Body of pancreas (tissue), 4 donors: ENCODE measurements around the gene ITGA1. TPM values are rescaled to one million over a fixed set of nuclear protein-coding genes. Genes with fewer than 3 reads are reported as not detected.

Experiments used
- ATAC-seq: fragments of 150-250 bp; one replicate; pipeline ENCODE4 v1.9.1; 2016
- DNase-seq, 4 donors: peaks; one replicate each; pipeline ENCODE4 v3.0.0-alpha.2; 2019
- H3K27ac ChIP-seq, 4 donors: fragments of 200-600 bp; sonication (generic); 1 replicate in 3 of 4; 2 replicates in 1 of 4; pipeline versions ENCODE4 v1.5.1 to v1.6.1; 2016 to 2019; ENCODE audit warnings: mild to moderate bottlenecking in 1 of 4, mixed read lengths in 1 of 4, moderate library complexity in 1 of 4
- H3K27me3 ChIP-seq, 2 donors: fragments of 200-600 bp; sonication (generic); one replicate each; pipeline ENCODE4 v1.6.0; 2016; ENCODE audit warnings: mild to moderate bottlenecking in 1 of 2
- H3K36me3 ChIP-seq, 2 donors: fragments of 200-600 bp; sonication (generic); replicated peaks in 1 of 2; 2 replicates each; pipeline ENCODE4 v1.5.1; 2016; ENCODE audit warnings: low read depth in 2 of 2; ENCODE audit not compliant: insufficient read depth in 1 of 2
- H3K4me1 ChIP-seq: fragments of 200-600 bp; sonication (generic); one replicate; pipeline ENCODE4 v1.6.0; 2016
- H3K4me3 ChIP-seq, 2 donors: fragments of 200-600 bp; sonication (generic); 1 replicate in 1 of 2; 2 replicates in 1 of 2; pipeline ENCODE4 v1.5.1; 2016 to 2019
- H3K9me3 ChIP-seq, 3 donors: fragments of 200-600 bp; sonication (generic); 1 replicate in 2 of 3; 2 replicates in 1 of 3; pipeline ENCODE4 v1.5.1; 2016
- CTCF ChIP-seq, 7 experiments: fragments of 450-650 bp in 4 of 7; fragments of 200-600 bp in 3 of 7; sonication (generic) in 3 of 7; IDR thresholded peaks; one replicate each; pipeline ENCODE4 v1.5.1; 2016 to 2019; ENCODE audit warnings: antibody characterized with exemption in 7 of 7
- POLR2A ChIP-seq, 3 donors: fragments of 450-650 bp; IDR thresholded peaks; one replicate each; pipeline ENCODE4 v1.6.1; 2016; ENCODE audit warnings: antibody characterized with exemption in 3 of 3, mild to moderate bottlenecking in 2 of 3
- WGBS, 2 donors: methylation state at CpG; one replicate each; pipeline ENCODE4 v1.1.5; 2017; 5-methylcytosine and 5-hydroxymethylcytosine counted together
- intact Hi-C: fragments of 100-400 bp; cut with DNase I; formaldehyde crosslinking; loops from one replicate; pipeline ENCODE4 v1.15.1; 2023
- total RNA-seq, 2 donors: library from RNA; depleted of rRNA; stranded (reverse); fragments of >200 nt; gene quantifications; one replicate each; pipeline ENCODE4 v1.1.0, GENCODE V29; 2016

Gene ITGA1
- total RNA-seq, 2 donors from 2014 or later, result 6.9 to 11.2 TPM

GRCh38 chr5:52996979-52997378 is 209.3 kb downstream of the ITGA1 start:
- no peaks in the 10 kb centered on the region for H3K4me1 ChIP-seq
- H3K36me3 ChIP-seq, result no peaks in the 10 kb centered on the region
- H3K9me3 ChIP-seq, result no peaks in the 10 kb centered on the region
- 50 to 72% methylated on average over 1 of the region's 1 CpG for WGBS, 2 donors
- intact Hi-C loops, result no loop called here
- DNase-seq, result no peak
- peak overlapping the region in 1 of 4 donors; percentile 27 for H3K27ac ChIP-seq
- TF ChIP-seq CTCF (IDR thresholded peaks at IDR 0.05) (no peak), POLR2A (IDR thresholded peaks at IDR 0.05) (no peak)
- no peak for ATAC-seq
- H3K4me3 ChIP-seq, result no peak overlapping the region
- H3K27me3 ChIP-seq, result no peaks in the 10 kb centered on the region

- H3K4me1 ChIP-seq, result no peaks in the 10 kb centered on the region
- no peaks in the 10 kb centered on the region for H3K27me3 ChIP-seq
- H3K9me3 ChIP-seq, result no peaks in the 10 kb centered on the region
- ATAC-seq, result no peak
- H3K4me3 ChIP-seq, result no peak overlapping the region
- no peak for DNase-seq
- H3K27ac ChIP-seq, result peak overlapping the region in 2 of 4 donors; percentile 13 to 27
- intact Hi-C loops, result no loop called here
- H3K36me3 ChIP-seq, result no peaks in the 10 kb centered on the region
- WGBS, 2 donors, result 23 to 47% methylated on average over 6 of the region's 6 CpGs
- no peak for TF ChIP-seq POLR2A (IDR thresholded peaks at IDR 0.05)
These were observed 209.7 kb downstream of the ITGA1 start for GRCh38 chr5:52997424-52997823.

GRCh38 chr5:52998552-52999313 is 211.0 kb downstream of the ITGA1 start:
- H3K27me3 ChIP-seq, result no peaks in the 10 kb centered on the region
- ATAC-seq, result no peak
- H3K27ac ChIP-seq, result no peak overlapping the region
- TF ChIP-seq CTCF (IDR thresholded peaks at IDR 0.05), result no peak
- no peak for TF ChIP-seq POLR2A (IDR thresholded peaks at IDR 0.05)
- DNase-seq, result no peak
- 61 to 63% methylated on average over 2 of the region's 2 CpGs for WGBS, 2 donors
- intact Hi-C loops, result no loop called here
- no peak overlapping the region for H3K4me3 ChIP-seq
- no peaks in the 10 kb centered on the region for H3K36me3 ChIP-seq
- H3K9me3 ChIP-seq, result no peaks in the 10 kb centered on the region
- no peaks in the 10 kb centered on the region for H3K4me1 ChIP-seq

- intact Hi-C loops, result no loop called here
- ATAC-seq (no peak), DNase-seq (no peak)
- no peaks in the 10 kb centered on the region for H3K9me3 ChIP-seq
- H3K4me1 ChIP-seq, result no peaks in the 10 kb centered on the region
- no peaks in the 10 kb centered on the region for H3K36me3 ChIP-seq
- no peaks in the 10 kb centered on the region for H3K27me3 ChIP-seq
- 88% methylated on average over 1 of the region's 1 CpG for WGBS, 2 donors
- H3K4me3 ChIP-seq, result no peak overlapping the region
- no peak overlapping the region for H3K27ac ChIP-seq
- TF ChIP-seq CTCF (IDR thresholded peaks at IDR 0.05), result no peak
- TF ChIP-seq POLR2A (IDR thresholded peaks at IDR 0.05), result no peak
These were observed 211.7 kb downstream of the ITGA1 start for GRCh38 chr5:52999344-52999949.

GRCh38 chr5:53001541-53001940 is 213.8 kb downstream of the ITGA1 start:
- Histone ChIP-seq H3K4me3 (no peak overlapping the region), H3K36me3 (no peaks in the 10 kb centered on the region), H3K27me3 (no peaks in the 10 kb centered on the region), H3K4me1 (no peaks in the 10 kb centered on the region), H3K27ac (no peak overlapping the region), H3K9me3 (no peaks in the 10 kb centered on the region)
- no peak for DNase-seq
- intact Hi-C loops, result no loop called here
- no peak for ATAC-seq
- WGBS, 2 donors, result 89 to 95% methylated on average over 4 of the region's 4 CpGs
- TF ChIP-seq CTCF (IDR thresholded peaks at IDR 0.05), result no peak
